ENCODE data around the gene METTL24.

The METTL24 gene

DNA sequence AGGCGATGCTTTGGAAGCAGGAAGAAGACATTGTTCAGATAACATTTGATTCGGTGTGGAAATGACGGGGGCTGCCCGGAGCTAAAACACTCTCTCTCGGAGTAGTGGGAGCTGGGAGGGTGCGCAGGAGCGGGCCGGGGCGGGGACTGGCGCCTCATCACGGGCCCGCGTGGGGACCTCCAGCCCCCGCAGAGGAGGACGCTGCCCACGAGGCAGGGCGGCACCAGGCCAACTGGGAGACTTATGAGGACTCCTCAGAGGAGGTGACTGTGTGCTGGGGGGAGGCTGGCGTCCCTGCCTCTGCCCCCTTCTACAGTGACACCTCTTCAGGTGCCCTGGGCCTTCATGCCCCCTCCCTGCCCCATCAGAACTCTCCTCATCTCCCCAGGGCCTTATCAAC lies 42.1 kb upstream of the METTL24 start:
- no peak overlapping the region for H3K18ac ChIP-seq (ENCODE audit: low read depth in 1 of 2, low read length in 2 of 2)
- H3K27me3 ChIP-seq (ENCODE audit: control insufficient read depth in 1 of 2, insufficient read depth in 1 of 2, low read length in 2 of 2) = no peaks in the 10 kb centered on the region

DNA sequence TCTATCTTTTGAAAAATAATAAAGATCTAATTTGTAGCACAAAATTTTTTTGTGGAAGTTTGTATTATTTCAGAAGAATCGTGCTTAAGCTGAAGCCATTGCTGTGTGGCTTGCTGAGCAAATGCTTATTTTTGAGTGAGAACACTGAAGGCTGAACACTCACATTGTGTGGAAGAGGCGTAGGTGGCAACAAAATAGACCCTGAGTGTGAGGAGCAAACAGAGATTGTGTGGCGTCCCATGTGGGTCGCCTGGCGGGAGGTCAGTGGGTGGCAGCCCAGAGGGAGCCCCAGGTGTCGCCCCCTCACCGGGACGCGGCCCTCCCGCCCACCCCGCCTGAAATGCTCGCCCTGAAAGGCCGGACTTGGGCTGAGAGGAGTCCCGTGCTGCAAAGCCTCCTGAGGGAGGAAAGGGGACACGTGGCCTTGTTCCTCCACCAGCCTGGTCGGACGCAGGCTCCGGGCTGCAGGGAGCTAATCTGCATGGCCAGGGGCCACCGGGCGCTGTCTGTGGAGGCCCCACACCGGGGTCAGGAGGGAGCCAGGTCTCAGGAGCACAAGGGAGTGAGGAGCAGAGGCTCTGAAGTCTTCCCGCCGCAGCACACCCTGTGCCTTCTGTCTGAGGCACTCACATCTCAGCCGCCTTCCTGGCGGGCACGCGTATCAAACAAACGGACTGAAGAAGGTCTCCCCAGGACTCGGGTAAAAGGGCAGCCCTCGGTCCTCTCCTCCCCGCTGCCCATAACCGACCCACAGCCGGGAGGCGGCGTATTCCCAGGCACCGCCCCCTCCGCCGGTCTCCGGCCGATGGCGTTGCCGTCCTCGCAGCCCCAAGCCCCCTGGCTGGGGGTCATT lies 41.3 kb upstream of the METTL24 start:
- Histone ChIP-seq H3K36me3 (ENCODE audit: control insufficient read depth in 1 of 2, insufficient read depth in 2 of 2, low read depth in 1 of 2, low read length in 2 of 2) (no peaks in the 10 kb centered on the region), H2AK5ac (ENCODE audit: low read length, severe bottlenecking) (no peak overlapping the region), H3K23ac (ENCODE audit: low read length in 2 of 2) (no peak overlapping the region), H3K4me3 (ENCODE audit: insufficient read depth in 1 of 2, low read depth in 1 of 2, low read length in 2 of 2) (peak overlapping the region in 1 of 2 experiments; percentile 73), H3K4me1 (ENCODE audit: control insufficient read depth, insufficient read depth, low read depth, low read length) (no peaks in the 10 kb centered on the region), H2BK15ac (ENCODE audit: low read depth, poor library complexity, severe bottlenecking) (peak overlapping the region; percentile 0), H3K27ac (ENCODE audit: low read length, poor library complexity, severe bottlenecking) (no peak overlapping the region), H3K14ac (ENCODE audit: low read length in 2 of 2) (no peak overlapping the region), H3K4ac (ENCODE audit: low read depth in 1 of 2, low read length in 2 of 2) (no peak overlapping the region), H2BK120ac (ENCODE audit: low read depth, low read length) (no peak overlapping the region), H2BK5ac (ENCODE audit: low read depth, low read length, poor library complexity, severe bottlenecking) (no peak overlapping the region), H3K18ac (ENCODE audit: low read depth in 1 of 2, low read length in 2 of 2) (no peak overlapping the region), H2BK12ac (ENCODE audit: low read length in 2 of 2) (no peak overlapping the region), H2AFZ (ENCODE audit: low read depth, low read length) (no peak overlapping the region), H4K91ac (ENCODE audit: low read length) (peak overlapping the region; percentile 25), H3K9ac (ENCODE audit: low read length) (peak overlapping the region; percentile 77), H4K8ac (ENCODE audit: low read length) (no peak overlapping the region), H3K79me1 (replicated peaks; ENCODE audit: low read length, poor library complexity, severe bottlenecking) (no peaks in the 10 kb centered on the region), H3K9me3 (ENCODE audit: control insufficient read depth, low read length) (no peaks in the 10 kb centered on the region), H3K27me3 (ENCODE audit: control insufficient read depth in 1 of 2, insufficient read depth in 1 of 2, low read length in 2 of 2) (no peaks in the 10 kb centered on the region), H3K4me2 (ENCODE audit: low read length, poor library complexity, severe bottlenecking) (no peak overlapping the region)
- DNase-seq = no peak
- WGBS = 95% methylated on average over 42 of the region's 43 CpGs

More for the DNA sequence above, 42.1 kb upstream of the METTL24 start:
- H2BK120ac ChIP-seq (ENCODE audit: low read depth, low read length) = no peak overlapping the region
- H3K23ac ChIP-seq (ENCODE audit: low read length in 2 of 2) = no peak overlapping the region
- no peaks in the 10 kb centered on the region for H3K79me1 ChIP-seq (replicated peaks; ENCODE audit: low read length, poor library complexity, severe bottlenecking)
- H3K9ac ChIP-seq (ENCODE audit: low read length) = peak overlapping the region; percentile 77
- H4K91ac ChIP-seq (ENCODE audit: low read length) = no peak overlapping the region
- no peak overlapping the region for H2BK15ac ChIP-seq (ENCODE audit: low read depth, poor library complexity, severe bottlenecking)
- H3K9me3 ChIP-seq (ENCODE audit: control insufficient read depth, low read length) = no peaks in the 10 kb centered on the region
- H2AFZ ChIP-seq (ENCODE audit: low read depth, low read length) = no peak overlapping the region
- DNase-seq = no peak
- H3K4me1 ChIP-seq (ENCODE audit: control insufficient read depth, insufficient read depth, low read depth, low read length) = no peaks in the 10 kb centered on the region
- no peak overlapping the region for H3K4me2 ChIP-seq (ENCODE audit: low read length, poor library complexity, severe bottlenecking)
- WGBS = 88% methylated on average over 11 of the region's 18 CpGs
- no peak overlapping the region for H2AK5ac ChIP-seq (ENCODE audit: low read length, severe bottlenecking)
- no peaks in the 10 kb centered on the region for H3K36me3 ChIP-seq (ENCODE audit: control insufficient read depth in 1 of 2, insufficient read depth in 2 of 2, low read depth in 1 of 2, low read length in 2 of 2)
- H3K4ac ChIP-seq (ENCODE audit: low read depth in 1 of 2, low read length in 2 of 2) = no peak overlapping the region
- no peak overlapping the region for H2BK5ac ChIP-seq (ENCODE audit: low read depth, low read length, poor library complexity, severe bottlenecking)
- H3K27ac ChIP-seq (ENCODE audit: low read length, poor library complexity, severe bottlenecking) = no peak overlapping the region
- no peak overlapping the region for H4K8ac ChIP-seq (ENCODE audit: low read length)
- H3K14ac ChIP-seq (ENCODE audit: low read length in 2 of 2) = no peak overlapping the region
- H3K4me3 ChIP-seq (ENCODE audit: insufficient read depth in 1 of 2, low read depth in 1 of 2, low read length in 2 of 2) = peak overlapping the region in 1 of 2 experiments; percentile 73
- no peak overlapping the region for H2BK12ac ChIP-seq (ENCODE audit: low read length in 2 of 2)

DNA sequence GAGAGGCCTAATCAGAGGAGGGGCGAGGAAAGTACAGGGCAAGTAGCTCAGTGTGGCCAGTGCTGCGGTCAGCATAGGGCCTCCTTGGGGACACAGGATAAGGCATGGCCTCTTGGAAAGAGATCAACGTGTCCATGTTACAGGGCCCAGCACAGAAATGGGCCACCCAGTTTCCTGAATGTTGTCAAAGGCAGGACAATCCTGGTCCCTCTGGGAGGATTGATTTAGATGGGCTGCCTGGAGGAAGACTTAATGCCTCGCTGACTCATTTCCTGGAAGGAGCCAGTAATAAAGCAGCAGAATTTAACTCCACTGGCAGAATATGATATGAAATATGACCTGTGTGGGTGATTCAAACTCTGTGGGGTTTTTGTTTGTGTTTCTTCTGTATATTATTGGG lies 40.6 kb upstream of the METTL24 start:
- H2AK5ac ChIP-seq (ENCODE audit: low read length, severe bottlenecking) = no peak overlapping the region
- 57% methylated on average over 4 of the region's 4 CpGs for WGBS
- H3K27ac ChIP-seq (ENCODE audit: low read length, poor library complexity, severe bottlenecking) = no peak overlapping the region
- peak; percentile 11 for DNase-seq
- no peak overlapping the region for H4K91ac ChIP-seq (ENCODE audit: low read length)
- no peak overlapping the region for H2AFZ ChIP-seq (ENCODE audit: low read depth, low read length)
- no peak overlapping the region for H2BK120ac ChIP-seq (ENCODE audit: low read depth, low read length)
- H2BK12ac ChIP-seq (ENCODE audit: low read length in 2 of 2) = no peak overlapping the region
- H2BK15ac ChIP-seq (ENCODE audit: low read depth, poor library complexity, severe bottlenecking) = no peak overlapping the region
- H3K23ac ChIP-seq (ENCODE audit: low read length in 2 of 2) = no peak overlapping the region
- H4K8ac ChIP-seq (ENCODE audit: low read length) = no peak overlapping the region
- H3K9me3 ChIP-seq (ENCODE audit: control insufficient read depth, low read length) = no peaks in the 10 kb centered on the region
- no peaks in the 10 kb centered on the region for H3K27me3 ChIP-seq (ENCODE audit: control insufficient read depth in 1 of 2, insufficient read depth in 1 of 2, low read length in 2 of 2)
- peak overlapping the region; percentile 42 for H3K9ac ChIP-seq (ENCODE audit: low read length)
- no peak overlapping the region for H3K4ac ChIP-seq (ENCODE audit: low read depth in 1 of 2, low read length in 2 of 2)
- H3K14ac ChIP-seq (ENCODE audit: low read length in 2 of 2) = no peak overlapping the region
- no peaks in the 10 kb centered on the region for H3K4me1 ChIP-seq (ENCODE audit: control insufficient read depth, insufficient read depth, low read depth, low read length)
- no peaks in the 10 kb centered on the region for H3K79me1 ChIP-seq (replicated peaks; ENCODE audit: low read length, poor library complexity, severe bottlenecking)
- no peak overlapping the region for H2BK5ac ChIP-seq (ENCODE audit: low read depth, low read length, poor library complexity, severe bottlenecking)
- peak overlapping the region in 1 of 2 experiments; percentile 60 for H3K18ac ChIP-seq (ENCODE audit: low read depth in 1 of 2, low read length in 2 of 2)
- H3K36me3 ChIP-seq (ENCODE audit: control insufficient read depth in 1 of 2, insufficient read depth in 2 of 2, low read depth in 1 of 2, low read length in 2 of 2) = no peaks in the 10 kb centered on the region
- H3K4me2 ChIP-seq (ENCODE audit: low read length, poor library complexity, severe bottlenecking) = no peak overlapping the region
- H3K4me3 ChIP-seq (ENCODE audit: insufficient read depth in 1 of 2, low read depth in 1 of 2, low read length in 2 of 2) = no peak overlapping the region

DNA sequence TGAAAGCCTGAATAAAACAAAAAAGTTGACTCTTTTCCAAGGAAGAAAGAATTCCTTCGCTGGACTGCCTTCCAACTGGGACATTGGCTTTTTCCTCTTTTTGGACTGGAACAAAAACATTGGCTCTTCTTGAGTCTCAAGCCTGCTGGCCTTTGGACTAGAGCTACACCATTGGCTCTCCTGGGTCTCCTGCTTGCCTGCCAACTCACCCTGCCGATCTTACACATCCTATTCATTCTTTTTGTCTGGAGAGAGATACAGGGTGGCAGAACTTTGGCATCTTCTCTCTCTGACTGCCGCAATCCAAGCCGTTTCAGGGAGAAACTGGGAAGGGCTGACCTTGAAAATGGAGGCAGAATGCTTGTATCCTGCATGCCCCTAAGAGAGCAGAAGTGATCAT lies 37.1 kb upstream of the METTL24 start:
- H3K27me3 ChIP-seq (ENCODE audit: control insufficient read depth in 1 of 2, insufficient read depth in 1 of 2, low read length in 2 of 2) = peaks cover 0 to 3% of the 10 kb centered on the region in 2 experiments
- WGBS = 80% methylated on average over 4 of the region's 4 CpGs
- no peaks in the 10 kb centered on the region for H3K79me1 ChIP-seq (replicated peaks; ENCODE audit: low read length, poor library complexity, severe bottlenecking)
- H3K27ac ChIP-seq (ENCODE audit: low read length, poor library complexity, severe bottlenecking) = no peak overlapping the region
- no peak overlapping the region for H3K4ac ChIP-seq (ENCODE audit: low read depth in 1 of 2, low read length in 2 of 2)
- no peak overlapping the region for H3K4me2 ChIP-seq (ENCODE audit: low read length, poor library complexity, severe bottlenecking)
- no peak overlapping the region for H3K9ac ChIP-seq (ENCODE audit: low read length)
- no peak overlapping the region for H3K23ac ChIP-seq (ENCODE audit: low read length in 2 of 2)
- H3K14ac ChIP-seq (ENCODE audit: low read length in 2 of 2) = no peak overlapping the region
- no peak overlapping the region for H2BK5ac ChIP-seq (ENCODE audit: low read depth, low read length, poor library complexity, severe bottlenecking)
- no peak overlapping the region for H2BK15ac ChIP-seq (ENCODE audit: low read depth, poor library complexity, severe bottlenecking)
- H3K18ac ChIP-seq (ENCODE audit: low read depth in 1 of 2, low read length in 2 of 2) = no peak overlapping the region
- H3K4me3 ChIP-seq (ENCODE audit: insufficient read depth in 1 of 2, low read depth in 1 of 2, low read length in 2 of 2) = no peak overlapping the region
- H4K8ac ChIP-seq (ENCODE audit: low read length) = no peak overlapping the region
- no peak overlapping the region for H2AFZ ChIP-seq (ENCODE audit: low read depth, low read length)
- H3K9me3 ChIP-seq (ENCODE audit: control insufficient read depth, low read length) = no peaks in the 10 kb centered on the region
- no peaks in the 10 kb centered on the region for H3K36me3 ChIP-seq (ENCODE audit: control insufficient read depth in 1 of 2, insufficient read depth in 2 of 2, low read depth in 1 of 2, low read length in 2 of 2)
- H4K91ac ChIP-seq (ENCODE audit: low read length) = no peak overlapping the region
- no peak for DNase-seq
- H3K4me1 ChIP-seq (ENCODE audit: control insufficient read depth, insufficient read depth, low read depth, low read length) = no peaks in the 10 kb centered on the region
- H2AK5ac ChIP-seq (ENCODE audit: low read length, severe bottlenecking) = no peak overlapping the region
- H2BK120ac ChIP-seq (ENCODE audit: low read depth, low read length) = no peak overlapping the region
- H2BK12ac ChIP-seq (ENCODE audit: low read length in 2 of 2) = no peak overlapping the region

Measured in mesenchymal stem cell (in vitro differentiated cells and primary cell).